DOHH2 (cell line): ENCODE data around the gene ALKBH6.

ENCODE experiments used
- CTCF ChIP-seq: fragments of 200-600 bp; sonication (generic); IDR thresholded peaks from one replicate; pipeline ENCODE4 v1.5.1; 2014; ENCODE audit warnings: antibody characterized with exemption, mild to moderate bottlenecking, low read depth, low read length; ENCODE audit not compliant: poor library complexity, severe bottlenecking
- EZH2phosphoT487 ChIP-seq: fragments of 200-600 bp; sonication (generic); IDR thresholded peaks from 2 replicates; pipeline ENCODE4 v1.6.1; 2017; ENCODE audit warnings: borderline replicate concordance, mild to moderate bottlenecking, antibody characterized with exemption, low read length, moderate library complexity, mixed read lengths

- no peak for TF ChIP-seq CTCF
- TF ChIP-seq EZH2phosphoT487 = no peak
Measured at GRCh38 chr19:35959968-35960320, 54.1 kb downstream of the ALKBH6 start.
